LNCaP clone FGC (cell line): Measurements from ENCODE around the gene C16orf74.

ENCODE experiments used
- DNase-seq: peaks from one replicate; pipeline ENCODE4 v3.0.0-alpha.2; 2011; ENCODE audit warnings: low read depth
- H3K4me3 ChIP-seq: 2 replicates; pipeline ENCODE4 v1.5.1; 2011; ENCODE audit warnings: mild to moderate bottlenecking, low read depth, low read length, control low read depth
- TF ChIP-seq, protein P1 (sequence below): IDR thresholded peaks from 2 replicates; pipeline ENCODE4 v1.5.1; 2012; ENCODE audit warnings: mild to moderate bottlenecking; ENCODE audit not compliant: control insufficient read depth, insufficient read depth; ENCODE audit errors: extremely low read depth

Gene C16orf74

DNA sequence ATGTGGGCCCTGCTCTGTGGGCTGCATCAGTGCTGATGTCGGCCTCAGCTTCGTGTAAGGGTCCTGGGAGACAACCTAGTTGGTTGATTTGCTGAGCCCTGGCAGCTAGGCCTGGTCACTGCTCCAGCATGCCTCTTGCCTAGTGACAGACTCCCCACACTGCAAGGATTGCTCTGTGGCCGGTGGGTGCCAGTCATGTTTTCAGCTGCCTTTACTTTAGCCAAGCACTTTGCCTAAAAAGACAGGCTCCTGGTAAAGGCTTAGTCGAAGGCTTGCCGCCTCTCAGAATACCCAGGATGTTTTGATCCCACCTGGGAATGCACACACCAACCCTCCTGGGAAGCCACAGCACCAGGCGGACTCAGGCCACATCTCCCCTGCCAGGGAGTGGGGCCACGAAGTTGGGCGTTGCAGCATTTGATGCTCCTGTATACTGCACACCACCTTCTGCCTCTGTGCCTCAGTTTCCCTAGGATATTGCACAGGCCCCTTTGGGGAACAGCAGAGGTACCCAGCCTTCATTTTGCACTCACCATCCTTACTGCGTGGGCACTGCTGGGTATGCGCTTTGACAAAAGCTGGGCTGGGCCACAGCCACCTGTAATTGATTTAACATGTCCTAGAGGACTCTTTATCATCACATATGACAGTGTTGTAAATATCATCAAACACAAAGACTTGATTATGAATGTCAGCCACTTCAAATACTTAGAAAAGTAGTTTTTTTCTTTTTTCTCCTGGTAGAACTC is 82.0 kb downstream of the C16orf74 start:
- no peak for DNase-seq
- TF ChIP-seq, protein P1, sequence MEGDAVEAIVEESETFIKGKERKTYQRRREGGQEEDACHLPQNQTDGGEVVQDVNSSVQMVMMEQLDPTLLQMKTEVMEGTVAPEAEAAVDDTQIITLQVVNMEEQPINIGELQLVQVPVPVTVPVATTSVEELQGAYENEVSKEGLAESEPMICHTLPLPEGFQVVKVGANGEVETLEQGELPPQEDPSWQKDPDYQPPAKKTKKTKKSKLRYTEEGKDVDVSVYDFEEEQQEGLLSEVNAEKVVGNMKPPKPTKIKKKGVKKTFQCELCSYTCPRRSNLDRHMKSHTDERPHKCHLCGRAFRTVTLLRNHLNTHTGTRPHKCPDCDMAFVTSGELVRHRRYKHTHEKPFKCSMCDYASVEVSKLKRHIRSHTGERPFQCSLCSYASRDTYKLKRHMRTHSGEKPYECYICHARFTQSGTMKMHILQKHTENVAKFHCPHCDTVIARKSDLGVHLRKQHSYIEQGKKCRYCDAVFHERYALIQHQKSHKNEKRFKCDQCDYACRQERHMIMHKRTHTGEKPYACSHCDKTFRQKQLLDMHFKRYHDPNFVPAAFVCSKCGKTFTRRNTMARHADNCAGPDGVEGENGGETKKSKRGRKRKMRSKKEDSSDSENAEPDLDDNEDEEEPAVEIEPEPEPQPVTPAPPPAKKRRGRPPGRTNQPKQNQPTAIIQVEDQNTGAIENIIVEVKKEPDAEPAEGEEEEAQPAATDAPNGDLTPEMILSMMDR, result no peak
- no peak overlapping the region for H3K4me3 ChIP-seq

DNA sequence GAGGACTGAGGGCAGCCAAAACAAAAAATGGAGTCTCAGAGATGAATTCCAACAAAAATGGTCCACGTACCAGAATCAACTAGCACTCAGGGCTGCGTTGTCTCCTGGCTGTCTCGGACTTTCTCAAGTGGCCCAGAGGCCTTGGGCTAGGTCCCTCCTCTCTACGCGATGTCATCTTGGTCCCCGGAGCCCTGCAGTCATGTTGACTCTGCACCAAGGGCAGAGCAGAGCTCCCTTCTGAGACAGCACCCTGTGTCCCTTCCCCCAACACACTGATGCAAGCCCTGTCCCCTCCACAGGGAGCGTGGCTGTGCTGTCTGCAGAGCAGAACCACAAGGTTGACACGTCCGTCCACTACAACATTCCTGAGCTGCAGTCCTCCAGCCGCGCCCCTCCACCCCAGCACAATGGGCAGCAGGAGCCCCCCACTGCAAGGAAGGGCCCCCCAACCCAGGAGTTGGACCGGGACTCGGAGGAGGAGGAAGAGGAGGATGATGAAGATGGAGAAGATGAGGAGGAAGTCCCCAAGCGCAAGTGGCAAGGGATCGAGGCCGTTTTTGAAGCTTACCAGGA is 83.0 kb downstream of the C16orf74 start:
- no peak overlapping the region for H3K4me3 ChIP-seq
- TF ChIP-seq, protein P1, result no peak
- DNase-seq, result no peak

DNA sequence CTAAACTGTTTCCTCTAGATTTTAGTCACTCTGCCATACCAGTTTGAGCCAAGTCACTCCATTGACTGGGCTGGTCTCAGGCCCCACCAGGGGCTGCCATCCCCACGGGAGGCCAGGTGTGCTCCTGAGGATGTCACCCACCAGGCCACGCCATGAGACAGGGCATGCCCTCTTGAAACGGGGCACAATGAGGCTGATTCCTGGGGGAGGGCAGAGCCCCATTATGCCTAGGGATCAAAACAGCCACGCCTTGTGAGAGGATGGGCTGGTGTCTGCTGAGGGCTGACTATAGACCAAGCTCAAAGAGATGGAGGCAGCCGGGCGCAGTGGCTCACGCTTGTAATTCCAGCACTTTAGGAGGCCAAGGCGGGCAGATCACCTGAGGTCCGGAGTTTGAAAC is 83.6 kb downstream of the C16orf74 start:
- TF ChIP-seq, protein P1, result no peak
- no peak for DNase-seq
- no peak overlapping the region for H3K4me3 ChIP-seq

DNA sequence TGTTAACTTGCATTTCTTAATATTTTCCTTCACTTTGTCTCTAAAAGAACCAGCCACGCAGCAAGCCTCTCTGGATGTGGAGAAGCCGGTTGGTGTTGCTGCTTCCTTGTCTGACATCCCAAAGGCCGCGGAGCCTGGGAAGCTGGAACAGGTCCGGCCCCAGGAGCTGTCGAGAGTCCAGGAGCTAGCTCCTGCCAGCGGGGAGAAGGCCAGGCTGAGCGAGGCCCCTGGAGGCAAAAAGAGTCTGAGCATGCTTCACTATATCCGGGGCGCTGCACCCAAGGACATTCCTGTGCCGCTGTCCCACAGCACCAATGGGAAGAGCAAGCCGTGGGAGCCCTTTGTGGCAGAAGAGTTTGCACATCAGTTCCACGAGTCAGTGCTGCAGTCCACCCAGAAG is 85.0 kb downstream of the C16orf74 start:
- TF ChIP-seq, protein P1, result no peak
- DNase-seq, result no peak
- no peak overlapping the region for H3K4me3 ChIP-seq

DNA sequence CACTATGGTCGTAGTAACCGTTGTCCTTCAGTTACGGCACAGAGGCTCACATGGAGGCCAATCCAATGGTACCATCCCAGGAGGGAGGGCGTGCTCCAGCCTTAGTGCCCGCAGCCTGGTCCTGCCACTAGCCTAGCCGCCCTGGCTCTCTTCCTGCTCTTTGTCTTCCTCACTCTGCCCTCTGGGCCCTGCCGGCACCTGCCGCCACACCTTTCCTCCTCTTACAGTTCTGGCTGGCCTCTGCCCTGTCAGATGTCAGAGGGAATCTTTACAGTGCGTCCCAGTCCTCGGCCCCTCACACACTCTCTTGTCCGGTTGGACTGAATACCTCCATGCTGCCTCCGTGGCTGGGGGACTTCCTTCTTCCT is 85.5 kb downstream of the C16orf74 start:
- DNase-seq, result no peak
- TF ChIP-seq, protein P1, result no peak

DNA sequence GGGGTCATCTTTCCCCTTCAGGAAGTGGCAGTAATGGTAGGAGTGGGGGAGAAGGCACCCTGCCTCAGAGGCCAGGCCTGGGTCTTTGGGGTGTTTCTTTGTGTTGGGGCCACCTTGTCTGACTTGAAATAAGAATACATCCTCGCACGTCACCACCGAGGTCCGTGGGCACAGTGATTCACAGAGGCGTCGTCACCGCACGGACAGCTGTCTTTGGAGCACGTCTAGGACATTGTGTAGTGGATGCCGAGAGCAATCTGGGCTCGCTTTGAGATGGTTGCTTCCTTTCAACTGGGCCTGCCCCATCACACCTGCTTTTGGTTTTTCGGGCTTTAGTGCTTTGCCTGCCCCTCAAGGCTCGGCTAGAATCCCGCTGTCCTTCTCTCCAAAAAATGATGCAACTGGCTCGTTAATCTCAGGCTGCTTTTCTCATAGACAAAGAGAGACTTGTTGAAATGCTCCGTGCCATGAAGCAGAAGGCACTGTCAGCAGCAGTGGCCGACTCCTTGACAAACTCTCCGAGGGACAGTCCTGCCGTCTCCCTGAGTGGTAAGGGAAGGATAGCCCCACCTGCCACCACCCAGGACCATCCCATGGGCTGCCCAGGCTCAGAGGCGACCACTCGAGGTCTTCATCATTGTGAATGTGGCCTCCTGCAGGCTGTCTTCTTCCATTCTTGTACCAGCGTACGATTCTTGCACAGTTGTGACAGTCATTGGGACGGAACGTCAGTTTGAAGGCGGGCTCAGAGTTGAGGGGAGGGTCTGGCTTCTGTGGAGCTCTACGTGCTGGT is 86.1 kb downstream of the C16orf74 start:
- DNase-seq, result no peak
- TF ChIP-seq, protein P1, result no peak
- no peak overlapping the region for H3K4me3 ChIP-seq

More for the DNA sequence above, 85.5 kb downstream of the C16orf74 start:
- no peak overlapping the region for H3K4me3 ChIP-seq
